IMR-90 (cell line): ENCODE results near the gene DAAM1.

Experiments
- BHLHE40 ChIP-seq: fragments of 150-350 bp; IDR thresholded peaks from 2 replicates; pipeline ENCODE4 v1.6.1; 2016; ENCODE audit warnings: mild to moderate bottlenecking, low read depth, low read length
- CEBPB ChIP-seq: IDR thresholded peaks from 2 replicates; pipeline ENCODE4 v1.6.1; 2012; ENCODE audit warnings: low read depth, low read length, improper control_type of control experiment
- CTCF ChIP-seq: conservative IDR thresholded peaks from 2 replicates; pipeline ENCODE4 v1.5.1; 2012; ENCODE audit warnings: mild to moderate bottlenecking, low read depth, low read length, improper control_type of control experiment
- POLR2A ChIP-seq: IDR thresholded peaks from 2 replicates; pipeline ENCODE4 v1.6.1; 2012; ENCODE audit warnings: mild to moderate bottlenecking, low read depth, low read length
- RAD21 ChIP-seq: IDR thresholded peaks from 2 replicates; pipeline ENCODE4 v1.6.1; 2012; ENCODE audit warnings: low read length, improper control_type of control experiment
- RCOR1 ChIP-seq: IDR thresholded peaks from 2 replicates; pipeline ENCODE4 v1.6.1; 2012; ENCODE audit warnings: mild to moderate bottlenecking, low read length, improper control_type of control experiment; ENCODE audit not compliant: insufficient replicate concordance
- RFX5 ChIP-seq: IDR thresholded peaks from 2 replicates; pipeline ENCODE4 v1.8.0; 2012; ENCODE audit warnings: low read depth, mild to moderate bottlenecking, low read length, moderate library complexity

GRCh38 chr14:59354666-59355065, 166.2 kb downstream of the DAAM1 start:
- TF ChIP-seq RCOR1 (no peak), CTCF (no peak), RAD21 (no peak), BHLHE40 (no peak), POLR2A (no peak), CEBPB (no peak), RFX5 (no peak)
